ENCODE results near the gene SOWAHC.

Gene SOWAHC

GRCh38 chr2:109655287-109655686 lies 41.1 kb downstream of the SOWAHC start:
- no peak overlapping the region for H3K4me3 ChIP-seq (ENCODE audit: low read length)
- no peak overlapping the region for H3K27ac ChIP-seq (ENCODE audit: low read length)
- no peak overlapping the region for H3K9ac ChIP-seq (ENCODE audit: low read length)
- H3K4me1 ChIP-seq (ENCODE audit: control insufficient read depth, low read depth, low read length), result peaks cover 4% of the 10 kb centered on the region
- no peaks in the 10 kb centered on the region for H3K9me3 ChIP-seq (ENCODE audit: control insufficient read depth, low read depth, low read length)
- no peaks in the 10 kb centered on the region for H3K36me3 ChIP-seq (ENCODE audit: control insufficient read depth, low read depth, low read length)
- H3K27me3 ChIP-seq (ENCODE audit: control insufficient read depth, insufficient read depth, low read length), result no peaks in the 10 kb centered on the region

- H3K9me3 ChIP-seq (ENCODE audit: control insufficient read depth, low read depth, low read length), result no peaks in the 10 kb centered on the region
- no peak overlapping the region for H3K9ac ChIP-seq (ENCODE audit: low read length)
- no peaks in the 10 kb centered on the region for H3K36me3 ChIP-seq (ENCODE audit: control insufficient read depth, low read depth, low read length)
- H3K4me3 ChIP-seq (ENCODE audit: low read length), result no peak overlapping the region
- no peak overlapping the region for H3K27ac ChIP-seq (ENCODE audit: low read length)
- peaks cover 4% of the 10 kb centered on the region for H3K4me1 ChIP-seq (ENCODE audit: control insufficient read depth, low read depth, low read length)
- H3K27me3 ChIP-seq (ENCODE audit: control insufficient read depth, insufficient read depth, low read length), result no peaks in the 10 kb centered on the region
These were observed 45.4 kb downstream of the SOWAHC start for GRCh38 chr2:109659396-109660045.

- Histone ChIP-seq H3K4me3 (ENCODE audit: low read length) (no peak overlapping the region), H3K9ac (ENCODE audit: low read length) (no peak overlapping the region), H3K4me1 (ENCODE audit: control insufficient read depth, low read depth, low read length) (peaks cover 4% of the 10 kb centered on the region)
These were observed 46.1 kb downstream of the SOWAHC start for GRCh38 chr2:109660046-109660860.

GRCh38 chr2:109662889-109663288 lies 48.7 kb downstream of the SOWAHC start:
- H3K27ac ChIP-seq (ENCODE audit: low read length), result no peak overlapping the region
- H3K36me3 ChIP-seq (ENCODE audit: control insufficient read depth, low read depth, low read length), result no peaks in the 10 kb centered on the region
- peaks cover 4% of the 10 kb centered on the region for H3K4me1 ChIP-seq (ENCODE audit: control insufficient read depth, low read depth, low read length)
- H3K9me3 ChIP-seq (ENCODE audit: control insufficient read depth, low read depth, low read length), result no peaks in the 10 kb centered on the region
- H3K4me3 ChIP-seq (ENCODE audit: low read length), result no peak overlapping the region
- no peaks in the 10 kb centered on the region for H3K27me3 ChIP-seq (ENCODE audit: control insufficient read depth, insufficient read depth, low read length)
- H3K9ac ChIP-seq (ENCODE audit: low read length), result no peak overlapping the region

More at GRCh38 chr2:109660046-109660860, 46.1 kb downstream of the SOWAHC start:
- H3K27me3 ChIP-seq (ENCODE audit: control insufficient read depth, insufficient read depth, low read length), result no peaks in the 10 kb centered on the region
- no peak overlapping the region for H3K27ac ChIP-seq (ENCODE audit: low read length)
- no peaks in the 10 kb centered on the region for H3K9me3 ChIP-seq (ENCODE audit: control insufficient read depth, low read depth, low read length)
- H3K36me3 ChIP-seq (ENCODE audit: control insufficient read depth, low read depth, low read length), result no peaks in the 10 kb centered on the region

- Histone ChIP-seq H3K27ac (ENCODE audit: low read length) (no peak overlapping the region), H3K36me3 (ENCODE audit: control insufficient read depth, low read depth, low read length) (no peaks in the 10 kb centered on the region), H3K27me3 (ENCODE audit: control insufficient read depth, insufficient read depth, low read length) (no peaks in the 10 kb centered on the region), H3K9ac (ENCODE audit: low read length) (no peak overlapping the region), H3K9me3 (ENCODE audit: control insufficient read depth, low read depth, low read length) (no peaks in the 10 kb centered on the region), H3K4me3 (ENCODE audit: low read length) (no peak overlapping the region), H3K4me1 (ENCODE audit: control insufficient read depth, low read depth, low read length) (peaks cover 4% of the 10 kb centered on the region)
These were observed 49.6 kb downstream of the SOWAHC start for GRCh38 chr2:109663721-109664120.

- Histone ChIP-seq H3K4me1 (ENCODE audit: control insufficient read depth, low read depth, low read length) (no peaks in the 10 kb centered on the region), H3K27me3 (ENCODE audit: control insufficient read depth, insufficient read depth, low read length) (no peaks in the 10 kb centered on the region), H3K36me3 (ENCODE audit: control insufficient read depth, low read depth, low read length) (no peaks in the 10 kb centered on the region), H3K4me3 (ENCODE audit: low read length) (no peak overlapping the region), H3K27ac (ENCODE audit: low read length) (no peak overlapping the region), H3K9me3 (ENCODE audit: control insufficient read depth, low read depth, low read length) (no peaks in the 10 kb centered on the region), H3K9ac (ENCODE audit: low read length) (no peak overlapping the region)
These were observed 52.3 kb downstream of the SOWAHC start for GRCh38 chr2:109666466-109666865.
